ENCODE measurements around the gene CAMK1D.

Gene CAMK1D

DNA sequence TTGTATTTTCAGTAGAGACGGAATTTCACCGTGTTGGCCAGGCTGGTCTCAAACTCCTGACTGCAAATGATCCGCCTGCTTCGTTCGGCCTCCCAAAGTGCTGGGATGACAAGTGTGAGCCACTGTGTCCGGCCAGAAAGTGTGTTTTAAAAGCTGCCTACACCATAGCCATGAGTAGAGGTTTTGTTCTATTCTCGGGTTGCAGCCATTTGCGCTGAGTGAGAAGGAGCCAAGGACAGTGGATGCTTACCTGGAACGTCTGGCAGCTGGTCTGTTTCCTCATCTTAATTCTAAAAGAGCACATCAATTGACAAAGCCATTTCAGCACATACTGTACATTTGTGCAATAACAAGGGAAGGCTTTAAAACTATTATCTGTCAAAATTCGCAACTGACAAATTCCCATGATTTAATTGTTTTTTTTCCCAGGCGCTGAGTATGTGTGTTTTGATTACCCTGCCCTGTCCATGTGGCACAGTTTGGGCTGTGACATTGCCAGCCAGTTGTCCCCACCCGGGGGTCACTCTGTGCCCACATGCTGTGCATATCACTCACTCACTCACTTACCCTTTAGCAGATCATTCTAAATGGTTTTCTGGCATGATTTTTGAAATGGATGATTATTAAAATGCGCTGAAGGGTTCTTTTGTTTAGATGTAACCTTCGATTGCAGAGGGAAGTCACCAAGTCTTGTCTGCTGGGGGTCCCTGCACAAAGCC, 400.6 kb downstream of the CAMK1D start:
- Histone ChIP-seq H3K4me1 (ENCODE audit: control insufficient read depth, insufficient read depth, low read length) (no peaks in the 10 kb centered on the region), H3K27ac (ENCODE audit: extremely low read depth, low read depth, low read length) (no peak overlapping the region), H3K4me3 (ENCODE audit: low read depth, low read length) (no peak overlapping the region), H3K36me3 (ENCODE audit: control insufficient read depth in 2 of 2, insufficient read depth in 1 of 2, low read length in 2 of 2) (no peaks in the 10 kb centered on the region), H3K9me3 (ENCODE audit: control insufficient read depth, insufficient read depth, low read depth, low read length) (no peaks in the 10 kb centered on the region)
- ChIA-PET POLR2A (no interaction called here), CTCF (interaction anchor here (0.6 kb wide), 2 partner anchors 9 to 180 kb away, joined by 3 read pairs; no protein-coding TSS in a partner anchor)
- no peak for TF ChIP-seq SCRT1 (tag by site-specific recombination; IDR thresholded peaks at IDR 0.05; ENCODE audit: borderline replicate concordance)

DNA sequence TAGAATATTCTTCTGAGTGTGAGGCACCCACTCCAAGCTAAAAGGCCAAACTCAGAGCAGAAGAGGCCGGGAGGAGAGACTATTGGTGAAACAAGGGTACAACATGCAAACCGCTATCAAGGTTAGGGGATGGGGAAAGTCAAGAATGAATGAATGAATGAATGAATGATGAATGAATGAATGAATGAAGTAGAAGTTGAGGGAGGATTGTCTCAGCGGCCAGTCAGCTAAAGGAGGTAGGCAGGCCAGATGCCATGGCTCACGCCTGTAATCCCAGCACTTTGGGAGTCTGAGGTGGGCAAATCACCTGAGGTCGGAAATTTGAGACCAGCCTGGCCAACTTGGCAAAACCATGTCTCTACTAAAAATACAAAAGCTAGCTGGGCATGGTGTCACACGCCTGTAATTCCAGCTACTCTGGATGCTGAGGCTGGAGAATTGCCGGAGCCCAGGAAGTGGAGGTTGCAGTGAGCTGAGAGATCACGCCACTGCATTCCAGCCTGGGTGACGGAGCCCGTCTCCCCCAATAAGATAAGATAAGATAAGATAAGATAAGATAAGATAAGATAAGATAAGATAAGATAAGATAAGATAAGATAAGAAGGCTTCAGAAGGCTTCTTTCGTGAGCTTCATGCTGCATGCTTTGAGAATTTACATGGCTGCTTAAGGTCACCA, 401.3 kb downstream of the CAMK1D start:
- H3K4me3 ChIP-seq (ENCODE audit: low read depth, low read length) = no peak overlapping the region
- CTCF ChIA-PET = interaction anchor here (0.8 to 1.2 kb wide), 2 partner anchors 31 to 152 kb away, joined by 3 to 4 read pairs; no protein-coding TSS in a partner anchor
- POLR2A ChIA-PET = no interaction called here
- H3K9me3 ChIP-seq (ENCODE audit: control insufficient read depth, insufficient read depth, low read depth, low read length) = no peaks in the 10 kb centered on the region
- H3K27ac ChIP-seq (ENCODE audit: extremely low read depth, low read depth, low read length) = no peak overlapping the region
- TF ChIP-seq ZNF521 (tag by site-specific recombination; IDR thresholded peaks at IDR 0.05) (no peak), ZNF24 (tag by site-specific recombination; IDR thresholded peaks at IDR 0.05) (0 out of 2 replicates have a peak, but pooled peaks have one; percentile 50)
- no peaks in the 10 kb centered on the region for H3K36me3 ChIP-seq (ENCODE audit: control insufficient read depth in 2 of 2, insufficient read depth in 1 of 2, low read length in 2 of 2)
- H3K4me1 ChIP-seq (ENCODE audit: control insufficient read depth, insufficient read depth, low read length) = no peaks in the 10 kb centered on the region

DNA sequence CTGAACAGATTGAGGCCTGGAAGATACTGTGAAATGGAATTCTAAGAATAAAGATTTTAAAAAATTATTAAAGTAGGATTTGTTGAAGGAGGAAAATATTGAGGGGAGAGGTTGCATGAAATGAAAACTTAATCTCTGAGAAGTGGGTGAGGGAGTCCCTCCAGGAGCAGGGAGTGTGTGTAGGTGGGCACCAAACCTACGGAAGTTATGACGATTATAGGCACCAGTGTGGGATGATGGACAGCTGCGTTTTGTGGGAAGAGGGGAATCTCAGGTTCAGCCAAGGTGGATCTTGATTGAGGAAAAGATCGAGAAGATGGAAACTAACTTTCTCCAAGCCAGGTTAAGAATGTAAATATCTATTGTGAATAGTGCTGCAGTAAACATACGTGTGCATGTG, 405.7 kb downstream of the CAMK1D start:
- ChIA-PET CTCF (no interaction called here), POLR2A (interaction anchor here (0.6 kb wide), 1 partner anchor 258 kb away, joined by 7 read pairs; no protein-coding TSS in a partner anchor)
- Histone ChIP-seq H3K27ac (ENCODE audit: extremely low read depth, low read depth, low read length) (no peak overlapping the region), H3K36me3 (ENCODE audit: control insufficient read depth in 2 of 2, insufficient read depth in 1 of 2, low read length in 2 of 2) (no peaks in the 10 kb centered on the region), H3K4me1 (ENCODE audit: control insufficient read depth, insufficient read depth, low read length) (no peaks in the 10 kb centered on the region), H3K9me3 (ENCODE audit: control insufficient read depth, insufficient read depth, low read depth, low read length) (no peaks in the 10 kb centered on the region), H3K4me3 (ENCODE audit: low read depth, low read length) (no peak overlapping the region)
- TF ChIP-seq ZNF677 (tag by site-specific recombination; IDR thresholded peaks at IDR 0.05) (no peak), SCRT1 (tag by site-specific recombination; IDR thresholded peaks at IDR 0.05; ENCODE audit: borderline replicate concordance) (no peak), ZNF174 (tag by site-specific recombination; IDR thresholded peaks at IDR 0.05) (no peak), EGR2 (tag by site-specific recombination; IDR thresholded peaks at IDR 0.05; ENCODE audit: low read depth) (peak; percentile 82), ZFHX2 (tag by site-specific recombination; conservative IDR thresholded peaks at IDR 0.05) (peak; percentile 48), HOXA7 (CRISPR knock-in tag; IDR thresholded peaks at IDR 0.05; ENCODE audit: borderline replicate concordance) (no peak)
- TF ChIP-seq, protein P1, sequence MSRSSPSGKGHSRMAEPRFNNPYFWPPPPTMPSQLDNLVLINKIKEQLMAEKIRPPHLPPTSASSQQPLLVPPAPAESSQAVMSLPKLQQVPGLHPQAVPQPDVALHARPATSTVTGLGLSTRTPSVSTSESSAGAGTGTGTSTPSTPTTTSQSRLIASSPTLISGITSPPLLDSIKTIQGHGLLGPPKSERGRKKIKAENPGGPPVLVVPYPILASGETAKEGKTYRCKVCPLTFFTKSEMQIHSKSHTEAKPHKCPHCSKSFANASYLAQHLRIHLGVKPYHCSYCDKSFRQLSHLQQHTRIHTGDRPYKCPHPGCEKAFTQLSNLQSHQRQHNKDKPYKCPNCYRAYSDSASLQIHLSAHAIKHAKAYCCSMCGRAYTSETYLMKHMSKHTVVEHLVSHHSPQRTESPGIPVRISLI (tag by site-specific recombination; IDR thresholded peaks at IDR 0.05) = no peak

GRCh38 chr10:12757351-12757750, 408.0 kb downstream of the CAMK1D start:
- ChIA-PET CTCF (interaction anchor here (0.9 kb wide), 1 partner anchor 49 kb away, joined by 3 read pairs; no protein-coding TSS in a partner anchor), POLR2A (no interaction called here)
- H3K4me1 ChIP-seq (ENCODE audit: control insufficient read depth, insufficient read depth, low read length) = no peaks in the 10 kb centered on the region
- no peak overlapping the region for H3K27ac ChIP-seq (ENCODE audit: extremely low read depth, low read depth, low read length)
- H3K4me3 ChIP-seq (ENCODE audit: low read depth, low read length) = no peak overlapping the region
- H3K36me3 ChIP-seq (ENCODE audit: control insufficient read depth in 2 of 2, insufficient read depth in 1 of 2, low read length in 2 of 2) = no peaks in the 10 kb centered on the region
- H3K9me3 ChIP-seq (ENCODE audit: control insufficient read depth, insufficient read depth, low read depth, low read length) = no peaks in the 10 kb centered on the region
- no peak for TF ChIP-seq ZNF394 (tag by site-specific recombination; IDR thresholded peaks at IDR 0.05; ENCODE audit: borderline replicate concordance)
- no peak for TF ChIP-seq ZNF311 (tag by site-specific recombination; IDR thresholded peaks at IDR 0.05; ENCODE audit: borderline replicate concordance)
- no peak for TF ChIP-seq ZNF19 (tag by site-specific recombination; IDR thresholded peaks at IDR 0.05; ENCODE audit: low read depth)
- no peak for TF ChIP-seq ZNF518A (tag by site-specific recombination; conservative IDR thresholded peaks at IDR 0.05; ENCODE audit: low read depth)
- TF ChIP-seq ZNF223 (tag by site-specific recombination; IDR thresholded peaks at IDR 0.05) = no peak
- no peak for TF ChIP-seq MEIS1 (CRISPR knock-in tag; IDR thresholded peaks at IDR 0.05; ENCODE audit: borderline replicate concordance)
- TF ChIP-seq ZBTB10 (tag by site-specific recombination; IDR thresholded peaks at IDR 0.05) = no peak
- TF ChIP-seq ZNF707 (tag by site-specific recombination; IDR thresholded peaks at IDR 0.05) = no peak

All from HEK293 (cell line).